Tibial artery (tissue), 4 donors: ENCODE results near the gene ARSJ.

ENCODE experiments used
- DNase-seq, 2 donors: peaks; one replicate each; pipeline ENCODE4 v3.0.0-alpha.2; 2019
- H3K27ac ChIP-seq, 2 donors: fragments of 200-600 bp; sonication (generic) in 1 of 2; 1 replicate in 1 of 2; 2 replicates in 1 of 2; pipeline ENCODE4 v1.5.1; 2018 to 2019; ENCODE audit warnings: mild to moderate bottlenecking in 1 of 2
- H3K27me3 ChIP-seq, 2 donors: fragments of 200-600 bp; sonication (generic) in 1 of 2; one replicate each; pipeline versions ENCODE4 v1.5.1 to v1.6.0; 2016 to 2019
- H3K36me3 ChIP-seq, 3 donors: fragments of 200-600 bp; sonication (generic) in 2 of 3; one replicate each; pipeline ENCODE4 v1.5.1; 2016 to 2019; ENCODE audit warnings: mild to moderate bottlenecking in 2 of 3
- H3K4me1 ChIP-seq, 4 donors: fragments of 200-600 bp; sonication (generic) in 2 of 4; 1 replicate in 3 of 4; 2 replicates in 1 of 4; pipeline ENCODE4 v1.5.1; 2016 to 2019
- H3K4me3 ChIP-seq, 2 donors: fragments of 200-600 bp; sonication (generic) in 1 of 2; 1 replicate in 1 of 2; 2 replicates in 1 of 2; pipeline ENCODE4 v1.5.1; 2018 to 2019; ENCODE audit warnings: mild to moderate bottlenecking in 2 of 2
- H3K9me3 ChIP-seq, 3 donors: fragments of 200-600 bp; sonication (generic) in 1 of 3; one replicate each; pipeline ENCODE4 v1.5.1; 2016 to 2019
- intact Hi-C: fragments of 100-400 bp; cut with DNase I; formaldehyde crosslinking; loops from one replicate; pipeline ENCODE4 v1.15.0; 2023; ENCODE audit warnings: low total_unique reads
- TF ChIP-seq, protein P1 (sequence below), 2 experiments: fragments of 200-600 bp in 1 of 2; fragments of 450-650 bp in 1 of 2; IDR thresholded peaks; one replicate each; pipeline ENCODE4 v1.5.1; 2017 to 2019; ENCODE audit warnings: antibody characterized with exemption in 2 of 2, mild to moderate bottlenecking in 1 of 2, moderate library complexity in 1 of 2

ARSJ gene

DNA sequence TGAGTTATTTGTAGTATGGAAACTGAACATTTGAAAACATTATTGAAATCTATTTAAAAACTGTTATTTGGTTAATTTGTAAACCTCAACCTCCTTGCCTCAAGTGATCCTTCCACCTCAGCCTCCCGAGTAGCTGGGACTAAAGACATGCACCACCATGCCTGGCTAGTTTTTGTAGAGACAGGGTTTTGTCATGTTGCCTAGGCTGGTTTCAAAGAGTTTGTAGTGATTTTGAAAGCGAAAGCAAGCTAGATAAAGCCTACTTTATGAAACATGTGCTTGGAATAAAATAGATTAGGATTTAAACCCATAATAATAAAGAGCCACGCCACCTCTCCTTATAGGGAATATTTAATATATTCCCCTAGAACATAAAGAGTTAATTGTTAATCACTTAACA is 23.5 kb downstream of the ARSJ start:
- Histone ChIP-seq H3K27me3 (no peaks in the 10 kb centered on the region), H3K27ac (no peak overlapping the region), H3K9me3 (no peaks in the 10 kb centered on the region), H3K36me3 (no peaks in the 10 kb centered on the region), H3K4me1 (peaks cover 0 to 66% (median 16%) of the 10 kb centered on the region in 4 donors), H3K4me3 (no peak overlapping the region)
- no peak for DNase-seq
- TF ChIP-seq, protein P1, sequence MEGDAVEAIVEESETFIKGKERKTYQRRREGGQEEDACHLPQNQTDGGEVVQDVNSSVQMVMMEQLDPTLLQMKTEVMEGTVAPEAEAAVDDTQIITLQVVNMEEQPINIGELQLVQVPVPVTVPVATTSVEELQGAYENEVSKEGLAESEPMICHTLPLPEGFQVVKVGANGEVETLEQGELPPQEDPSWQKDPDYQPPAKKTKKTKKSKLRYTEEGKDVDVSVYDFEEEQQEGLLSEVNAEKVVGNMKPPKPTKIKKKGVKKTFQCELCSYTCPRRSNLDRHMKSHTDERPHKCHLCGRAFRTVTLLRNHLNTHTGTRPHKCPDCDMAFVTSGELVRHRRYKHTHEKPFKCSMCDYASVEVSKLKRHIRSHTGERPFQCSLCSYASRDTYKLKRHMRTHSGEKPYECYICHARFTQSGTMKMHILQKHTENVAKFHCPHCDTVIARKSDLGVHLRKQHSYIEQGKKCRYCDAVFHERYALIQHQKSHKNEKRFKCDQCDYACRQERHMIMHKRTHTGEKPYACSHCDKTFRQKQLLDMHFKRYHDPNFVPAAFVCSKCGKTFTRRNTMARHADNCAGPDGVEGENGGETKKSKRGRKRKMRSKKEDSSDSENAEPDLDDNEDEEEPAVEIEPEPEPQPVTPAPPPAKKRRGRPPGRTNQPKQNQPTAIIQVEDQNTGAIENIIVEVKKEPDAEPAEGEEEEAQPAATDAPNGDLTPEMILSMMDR (IDR thresholded peaks at IDR 0.05) = no peak
- intact Hi-C loops = no loop called here

DNA sequence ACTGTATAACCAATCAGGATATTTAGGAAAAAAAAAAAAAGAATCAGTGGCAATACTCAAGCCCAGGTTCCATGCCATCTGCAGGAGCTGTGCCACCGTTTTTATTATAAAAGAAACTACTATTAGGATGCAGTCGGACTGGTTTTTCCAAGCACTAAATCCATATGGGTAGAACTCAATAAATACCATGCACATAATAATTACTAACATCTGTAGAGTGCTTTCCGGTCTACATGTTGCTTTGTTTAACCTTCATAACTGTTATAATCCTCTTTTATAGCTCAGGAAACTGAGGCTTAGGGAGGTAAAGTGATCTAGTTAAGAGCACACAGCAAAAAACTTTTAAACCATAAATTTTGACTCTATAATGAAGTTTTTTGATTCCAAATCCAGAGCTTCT is 24.0 kb downstream of the ARSJ start:
- DNase-seq = no peak
- intact Hi-C loops = no loop called here

DNA sequence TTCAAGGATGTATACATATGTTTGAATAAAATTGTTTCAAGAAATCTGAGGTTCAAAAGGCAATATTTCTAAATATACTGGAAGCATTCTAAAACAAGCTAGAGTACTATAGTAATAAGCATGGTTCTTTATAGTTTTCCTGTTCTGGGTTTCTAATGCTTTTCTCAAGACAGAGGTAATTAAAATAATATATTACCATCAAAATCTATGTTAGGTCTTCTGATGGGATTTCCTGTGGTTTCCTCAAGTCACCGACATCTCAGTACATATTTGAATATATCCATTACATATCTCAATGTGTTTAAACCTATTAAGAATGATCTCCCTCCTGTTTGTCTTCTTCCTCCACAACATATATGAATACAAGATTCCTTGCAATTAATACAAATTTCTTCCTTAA is 25.6 kb downstream of the ARSJ start:
- H3K27ac ChIP-seq = no peak overlapping the region
- no peak for DNase-seq
- no peaks in the 10 kb centered on the region for H3K9me3 ChIP-seq
- H3K36me3 ChIP-seq = no peaks in the 10 kb centered on the region
- H3K27me3 ChIP-seq = no peaks in the 10 kb centered on the region
- TF ChIP-seq, protein P1 (IDR thresholded peaks at IDR 0.05) = no peak
- peaks cover 0 to 58% (median 11%) of the 10 kb centered on the region in 4 donors for H3K4me1 ChIP-seq
- no peak overlapping the region for H3K4me3 ChIP-seq
- intact Hi-C loops = no loop called here

More for the DNA sequence above, 24.0 kb downstream of the ARSJ start:
- Histone ChIP-seq H3K4me1 (peaks cover 0 to 66% (median 16%) of the 10 kb centered on the region in 4 donors), H3K4me3 (no peak overlapping the region), H3K27me3 (no peaks in the 10 kb centered on the region), H3K9me3 (no peaks in the 10 kb centered on the region), H3K36me3 (no peaks in the 10 kb centered on the region), H3K27ac (no peak overlapping the region)
- TF ChIP-seq, protein P1 (IDR thresholded peaks at IDR 0.05) = no peak

DNA sequence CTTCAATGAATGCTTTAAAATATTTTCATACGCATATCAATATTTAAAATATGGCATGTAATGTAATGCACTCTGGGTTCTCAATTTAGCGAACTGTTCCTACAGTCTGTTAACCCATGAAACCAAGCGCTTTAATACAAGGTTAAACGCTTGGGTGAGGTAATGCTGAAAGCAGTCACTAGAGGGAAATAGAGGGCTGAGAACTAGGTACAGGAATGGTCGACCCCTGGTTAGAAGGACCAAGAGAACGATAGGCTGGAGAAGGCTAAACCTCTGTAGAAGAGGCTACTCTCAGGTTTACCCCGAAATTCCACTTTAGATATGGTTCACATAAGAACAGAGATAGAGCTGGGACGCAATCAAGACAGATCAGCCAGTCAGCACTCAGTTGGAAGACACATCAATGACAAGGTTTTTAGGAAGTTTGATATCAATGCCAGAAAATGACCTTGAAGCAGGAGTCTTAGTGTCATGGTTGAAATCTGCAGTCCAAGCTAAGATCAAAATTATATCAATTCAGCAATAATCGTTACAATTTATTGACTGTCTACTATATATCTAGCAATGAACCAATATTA is 26.9 kb downstream of the ARSJ start:
- no peak for DNase-seq
- Histone ChIP-seq H3K27ac (no peak overlapping the region), H3K36me3 (no peaks in the 10 kb centered on the region), H3K9me3 (no peaks in the 10 kb centered on the region), H3K27me3 (no peaks in the 10 kb centered on the region), H3K4me3 (no peak overlapping the region), H3K4me1 (peaks cover 0 to 45% (median 8%) of the 10 kb centered on the region in 4 donors)
- TF ChIP-seq, protein P1 (IDR thresholded peaks at IDR 0.05) = peak; percentile 62 to 78
- intact Hi-C loops = no loop called here

DNA sequence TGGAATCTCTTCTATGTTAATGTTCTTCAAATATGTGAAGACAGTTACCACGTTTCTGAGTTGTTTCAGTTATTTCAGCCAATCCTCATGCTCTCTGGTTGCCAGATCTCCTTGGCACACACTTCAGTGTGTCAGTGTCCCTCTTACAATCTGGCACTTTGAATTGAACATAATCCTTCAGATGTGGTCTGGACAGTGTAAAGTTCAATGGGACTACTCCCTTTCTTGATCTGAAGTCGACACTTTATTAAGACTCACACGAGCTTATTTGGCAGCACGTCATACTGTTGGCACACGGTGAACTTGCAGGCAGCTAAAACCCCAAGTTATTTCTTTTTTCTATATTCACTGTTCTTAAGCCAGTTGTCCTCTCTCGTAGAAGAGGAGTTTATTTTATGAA is 28.2 kb downstream of the ARSJ start:
- Histone ChIP-seq H3K27me3 (no peaks in the 10 kb centered on the region), H3K9me3 (no peaks in the 10 kb centered on the region), H3K4me1 (peaks cover 0 to 39% (median 8%) of the 10 kb centered on the region in 4 donors), H3K36me3 (no peaks in the 10 kb centered on the region), H3K4me3 (no peak overlapping the region), H3K27ac (peak overlapping the region; percentile 46 to 49)
- intact Hi-C loops = no loop called here
- no peak for DNase-seq
- TF ChIP-seq, protein P1 (IDR thresholded peaks at IDR 0.05) = no peak

DNA sequence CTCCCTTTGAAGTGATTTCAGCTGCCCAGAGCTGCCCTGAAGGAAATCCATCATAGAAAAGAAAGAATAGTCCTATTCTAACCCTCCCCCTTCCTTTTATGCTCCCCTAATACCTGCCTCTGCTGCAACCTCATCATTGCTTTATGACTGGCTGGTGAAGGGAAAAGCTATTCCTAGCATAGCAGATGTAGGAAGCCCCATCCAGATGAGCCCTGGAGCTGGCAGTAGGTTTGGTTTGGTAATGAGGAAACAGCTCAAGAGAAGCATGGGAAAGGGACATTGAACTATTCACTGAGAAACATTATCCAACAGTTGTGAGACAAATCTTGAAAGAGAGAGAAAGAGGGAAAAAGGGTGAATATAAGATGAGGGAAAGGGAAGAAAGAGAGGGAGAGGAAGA is 29.2 kb downstream of the ARSJ start:
- Histone ChIP-seq H3K27me3 (no peaks in the 10 kb centered on the region), H3K27ac (peak overlapping the region in 1 of 2 donors; percentile 49), H3K9me3 (no peaks in the 10 kb centered on the region), H3K36me3 (no peaks in the 10 kb centered on the region), H3K4me1 (peaks cover 0 to 45% (median 8%) of the 10 kb centered on the region in 4 donors), H3K4me3 (no peak overlapping the region)
- intact Hi-C loops = no loop called here
- TF ChIP-seq, protein P1 (IDR thresholded peaks at IDR 0.05) = no peak
- DNase-seq = no peak
